Muscle of back (tissue), 11 donors: ENCODE measurements around the gene BCAN. TPM values are rescaled to one million over a fixed set of nuclear protein-coding genes. Genes with fewer than 3 reads are reported as not detected.
A peak's percentile ranks its signal among the peaks of the same experiment; 100 is the strongest.

Experiments
- DNase-seq, 3 donors: peaks; one replicate each; pipeline versions ENCODE4 v3.0.0 to v3.0.0-alpha.2; 2013
- polyA plus RNA-seq, 10 donors: library from polyadenylated mRNA; unstranded; fragments of 120-200 nt; gene quantifications; one replicate each; pipeline ENCODE4 v1.2.1, GENCODE V29; 2013; ENCODE audit not compliant: insufficient read length in 10 of 10

Gene BCAN
- polyA plus RNA-seq, 10 donors = 1.7 to 5.7 (median 2.1) TPM

- DNase-seq = peak in 1 of 3 donors; percentile 81
Measured at GRCh38 chr1:156675210-156676113, 33.5 kb downstream of the BCAN start.

GRCh38 chr1:156676114-156676819 lies 34.4 kb downstream of the BCAN start:
- DNase-seq = peak in 1 of 3 donors; percentile 58

- peak; percentile 79 to 94 (median 88) for DNase-seq
Measured at GRCh38 chr1:156676820-156677615, 35.1 kb downstream of the BCAN start, which contains the start of gene NES. Gene NES, minus strand, starts transcription at chr1:156677407. Its CDS starts 143 bp downstream, at chr1:156677264.

GRCh38 chr1:156677616-156678596 lies 36.0 kb downstream of the BCAN start:
- peak; percentile 89 to 94 (median 90) for DNase-seq

GRCh38 chr1:156680056-156680455 lies 38.1 kb downstream of the BCAN start:
- DNase-seq = no peak

GRCh38 chr1:156681196-156681960 lies 39.5 kb downstream of the BCAN start:
- DNase-seq = no peak

- no peak for DNase-seq
Measured at GRCh38 chr1:156682166-156682890, 40.4 kb downstream of the BCAN start.

GRCh38 chr1:156684227-156684782 lies 42.4 kb downstream of the BCAN start:
- no peak for DNase-seq

GRCh38 chr1:156689035-156689952 lies 47.4 kb downstream of the BCAN start:
- DNase-seq = peak; percentile 77 to 95 (median 84)

GRCh38 chr1:156689953-156690674 lies 48.2 kb downstream of the BCAN start:
- DNase-seq = no peak

- DNase-seq = peak in 1 of 3 donors; percentile 54
Measured at GRCh38 chr1:156690675-156691036, 48.7 kb downstream of the BCAN start.

GRCh38 chr1:156691191-156691590 lies 49.3 kb downstream of the BCAN start:
- DNase-seq = no peak

- DNase-seq = peak in 2 of 3 donors; percentile 56 to 65
Measured at GRCh38 chr1:156691665-156692440, 49.9 kb downstream of the BCAN start.

GRCh38 chr1:156692441-156692924 lies 50.6 kb downstream of the BCAN start:
- peak in 1 of 3 donors; percentile 55 for DNase-seq

- DNase-seq = peak in 1 of 3 donors; percentile 60
Measured at GRCh38 chr1:156692925-156693847, 51.3 kb downstream of the BCAN start.
